Astrocyte (in vitro differentiated cells and primary cell): ENCODE measurements around the gene DDX3Y.

Experiments used
- EZH2 ChIP-seq: IDR thresholded peaks from 2 replicates; pipeline ENCODE4 v1.6.1; 2012; ENCODE audit warnings: mild to moderate bottlenecking, low read length, inconsistent platforms; ENCODE audit not compliant: insufficient read depth
- TF ChIP-seq, protein P1 (sequence below): IDR thresholded peaks from 2 replicates; pipeline ENCODE4 v1.5.1; 2011; ENCODE audit warnings: low read depth, mild to moderate bottlenecking, inconsistent platforms, low read length, moderate library complexity; ENCODE audit not compliant: insufficient read depth

- TF ChIP-seq, protein P1, sequence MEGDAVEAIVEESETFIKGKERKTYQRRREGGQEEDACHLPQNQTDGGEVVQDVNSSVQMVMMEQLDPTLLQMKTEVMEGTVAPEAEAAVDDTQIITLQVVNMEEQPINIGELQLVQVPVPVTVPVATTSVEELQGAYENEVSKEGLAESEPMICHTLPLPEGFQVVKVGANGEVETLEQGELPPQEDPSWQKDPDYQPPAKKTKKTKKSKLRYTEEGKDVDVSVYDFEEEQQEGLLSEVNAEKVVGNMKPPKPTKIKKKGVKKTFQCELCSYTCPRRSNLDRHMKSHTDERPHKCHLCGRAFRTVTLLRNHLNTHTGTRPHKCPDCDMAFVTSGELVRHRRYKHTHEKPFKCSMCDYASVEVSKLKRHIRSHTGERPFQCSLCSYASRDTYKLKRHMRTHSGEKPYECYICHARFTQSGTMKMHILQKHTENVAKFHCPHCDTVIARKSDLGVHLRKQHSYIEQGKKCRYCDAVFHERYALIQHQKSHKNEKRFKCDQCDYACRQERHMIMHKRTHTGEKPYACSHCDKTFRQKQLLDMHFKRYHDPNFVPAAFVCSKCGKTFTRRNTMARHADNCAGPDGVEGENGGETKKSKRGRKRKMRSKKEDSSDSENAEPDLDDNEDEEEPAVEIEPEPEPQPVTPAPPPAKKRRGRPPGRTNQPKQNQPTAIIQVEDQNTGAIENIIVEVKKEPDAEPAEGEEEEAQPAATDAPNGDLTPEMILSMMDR, result no peak
- no peak for TF ChIP-seq EZH2
Observed at GRCh38 chrY:12928043-12928442, 23.4 kb downstream of the DDX3Y start.
